Suprapubic skin (tissue), 4 donors: ENCODE results near the gene KCNIP4. TPM values are rescaled to one million over a fixed set of nuclear protein-coding genes. Genes with fewer than 3 reads are reported as not detected.

Experiments used
- DNase-seq, 2 donors: peaks; one replicate each; pipeline ENCODE4 v3.0.0-alpha.2; 2019; ENCODE audit warnings: low spot score in 2 of 2
- H3K27ac ChIP-seq: fragments of 200-600 bp; sonication (generic); one replicate; pipeline ENCODE4 v1.5.1; 2019
- H3K27me3 ChIP-seq: fragments of 200-600 bp; sonication (generic); one replicate; pipeline ENCODE4 v1.5.1; 2019
- H3K36me3 ChIP-seq: fragments of 200-600 bp; sonication (generic); one replicate; pipeline ENCODE4 v1.5.1; 2019
- H3K4me1 ChIP-seq: fragments of 200-600 bp; sonication (generic); one replicate; pipeline ENCODE4 v1.5.1; 2019
- H3K4me3 ChIP-seq: fragments of 200-600 bp; sonication (generic); one replicate; pipeline ENCODE4 v1.5.1; 2019; ENCODE audit warnings: mild to moderate bottlenecking
- H3K9me3 ChIP-seq: fragments of 200-600 bp; sonication (generic); one replicate; pipeline ENCODE4 v1.5.1; 2019
- EP300 ChIP-seq: sonication (generic); formaldehyde crosslinking; IDR thresholded peaks from one replicate; pipeline ENCODE4 v1.6.1; 2017; ENCODE audit warnings: antibody characterized with exemption
- POLR2A ChIP-seq, 2 donors: fragments of 450-650 bp; IDR thresholded peaks; one replicate each; pipeline ENCODE4 v1.6.1; 2017; ENCODE audit warnings: antibody characterized with exemption in 2 of 2, mild to moderate bottlenecking in 2 of 2, moderate library complexity in 2 of 2
- POLR2AphosphoS5 ChIP-seq, 3 donors: sonication (generic); formaldehyde crosslinking; IDR thresholded peaks; one replicate each; pipeline ENCODE4 v1.6.1; 2017; ENCODE audit warnings: antibody characterized with exemption in 3 of 3
- WGBS: methylation state at CpG from one replicate; pipeline ENCODE4 v1.1.5; 2018; 5-methylcytosine and 5-hydroxymethylcytosine counted together
- total RNA-seq, 4 donors: library from RNA; depleted of rRNA; stranded (reverse); fragments of >200 nt; gene quantifications; one replicate each; pipeline ENCODE4 v1.1.0, GENCODE V29; 2016
- TF ChIP-seq, protein P1 (sequence below), 2 donors: fragments of 200-600 bp in 1 of 2; fragments of 450-650 bp in 1 of 2; sonication (generic) in 1 of 2; IDR thresholded peaks; one replicate each; pipeline ENCODE4 v1.5.1; 2016 to 2019; ENCODE audit warnings: antibody characterized with exemption in 2 of 2, mild to moderate bottlenecking in 1 of 2, moderate library complexity in 1 of 2

The KCNIP4 gene
- total RNA-seq, 4 donors from 2014 or later: not detected

DNA sequence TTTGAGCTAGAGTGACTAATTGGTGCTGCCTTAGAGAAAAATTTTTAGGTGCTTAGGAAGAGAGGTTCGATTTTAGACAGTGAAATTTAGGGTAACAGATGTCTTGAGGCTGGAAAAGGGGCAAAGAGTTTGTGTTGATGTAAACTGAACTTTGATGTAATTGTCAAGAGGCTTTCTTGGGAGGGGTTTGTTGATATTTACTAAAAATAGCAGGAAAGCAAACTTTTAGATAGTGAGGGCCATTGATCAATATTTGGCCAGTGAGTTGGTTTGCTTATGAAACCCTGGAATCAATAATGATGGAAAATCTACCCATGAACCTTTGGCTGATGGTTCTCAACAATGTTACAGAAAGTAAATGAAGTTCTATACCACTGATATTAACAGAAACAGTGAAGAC, 537.5 kb downstream of the KCNIP4 start:
- TF ChIP-seq POLR2A (IDR thresholded peaks at IDR 0.05) (no peak), POLR2AphosphoS5 (IDR thresholded peaks at IDR 0.05) (no peak), EP300 (no peak)
- TF ChIP-seq, protein P1, sequence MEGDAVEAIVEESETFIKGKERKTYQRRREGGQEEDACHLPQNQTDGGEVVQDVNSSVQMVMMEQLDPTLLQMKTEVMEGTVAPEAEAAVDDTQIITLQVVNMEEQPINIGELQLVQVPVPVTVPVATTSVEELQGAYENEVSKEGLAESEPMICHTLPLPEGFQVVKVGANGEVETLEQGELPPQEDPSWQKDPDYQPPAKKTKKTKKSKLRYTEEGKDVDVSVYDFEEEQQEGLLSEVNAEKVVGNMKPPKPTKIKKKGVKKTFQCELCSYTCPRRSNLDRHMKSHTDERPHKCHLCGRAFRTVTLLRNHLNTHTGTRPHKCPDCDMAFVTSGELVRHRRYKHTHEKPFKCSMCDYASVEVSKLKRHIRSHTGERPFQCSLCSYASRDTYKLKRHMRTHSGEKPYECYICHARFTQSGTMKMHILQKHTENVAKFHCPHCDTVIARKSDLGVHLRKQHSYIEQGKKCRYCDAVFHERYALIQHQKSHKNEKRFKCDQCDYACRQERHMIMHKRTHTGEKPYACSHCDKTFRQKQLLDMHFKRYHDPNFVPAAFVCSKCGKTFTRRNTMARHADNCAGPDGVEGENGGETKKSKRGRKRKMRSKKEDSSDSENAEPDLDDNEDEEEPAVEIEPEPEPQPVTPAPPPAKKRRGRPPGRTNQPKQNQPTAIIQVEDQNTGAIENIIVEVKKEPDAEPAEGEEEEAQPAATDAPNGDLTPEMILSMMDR (IDR thresholded peaks at IDR 0.05): no peak
- Histone ChIP-seq H3K4me1 (no peaks in the 10 kb centered on the region), H3K4me3 (no peak overlapping the region), H3K9me3 (no peaks in the 10 kb centered on the region), H3K27me3 (no peaks in the 10 kb centered on the region), H3K27ac (no peak overlapping the region), H3K36me3 (no peaks in the 10 kb centered on the region)
- no peak for DNase-seq
- WGBS: 23% methylated on average over 1 of the region's 1 CpG

DNA sequence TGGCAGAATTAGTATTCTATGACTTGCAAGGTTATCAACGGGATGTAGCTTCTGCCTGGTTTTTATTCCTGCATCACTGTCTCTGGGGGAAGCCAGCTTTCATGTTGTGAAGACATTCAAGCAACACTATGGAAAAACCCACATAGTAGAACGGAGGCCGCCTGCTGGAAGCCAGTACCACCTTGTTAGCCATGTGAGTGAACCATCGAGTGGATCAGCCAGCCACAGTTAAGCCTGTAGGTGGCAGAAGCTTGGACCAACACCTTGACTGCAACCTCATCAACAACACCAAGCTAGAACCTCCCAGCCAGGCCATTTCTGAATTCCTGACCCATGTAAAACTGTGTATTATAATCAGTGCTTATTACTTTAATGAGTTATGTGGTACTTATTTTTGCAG, 538.2 kb downstream of the KCNIP4 start:
- no peaks in the 10 kb centered on the region for H3K27me3 ChIP-seq

DNA sequence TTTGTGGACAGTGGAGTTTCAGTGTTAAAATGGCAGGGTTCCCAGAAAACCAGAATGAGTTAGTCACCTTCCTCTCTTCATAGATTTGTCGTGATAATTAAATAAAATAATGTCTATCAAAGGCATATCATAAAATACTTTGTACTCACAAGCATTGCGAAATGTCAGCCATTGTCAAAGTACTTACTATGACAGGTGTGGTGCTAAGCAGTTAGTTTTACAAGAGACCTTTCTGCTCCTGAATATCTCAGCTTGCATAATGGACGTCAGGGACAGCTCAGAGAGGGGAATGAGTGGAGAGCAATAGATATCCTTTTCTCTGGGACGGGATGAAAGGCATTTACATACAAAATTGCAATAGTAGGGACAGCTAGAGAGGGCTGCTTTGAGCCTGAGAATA, 560.9 kb downstream of the KCNIP4 start:
- 51% methylated on average over 4 of the region's 4 CpGs for WGBS
- no peak overlapping the region for H3K4me3 ChIP-seq
- no peak for TF ChIP-seq EP300
- no peak for TF ChIP-seq POLR2AphosphoS5 (IDR thresholded peaks at IDR 0.05)

More for the DNA sequence above, 538.2 kb downstream of the KCNIP4 start:
- no peaks in the 10 kb centered on the region for H3K9me3 ChIP-seq
- no peak overlapping the region for H3K4me3 ChIP-seq
- TF ChIP-seq POLR2AphosphoS5 (IDR thresholded peaks at IDR 0.05) (no peak), POLR2A (IDR thresholded peaks at IDR 0.05) (no peak), EP300 (no peak)
- TF ChIP-seq, protein P1 (IDR thresholded peaks at IDR 0.05): no peak
- WGBS: 80% methylated on average over 4 of the region's 4 CpGs
- no peaks in the 10 kb centered on the region for H3K4me1 ChIP-seq
- no peaks in the 10 kb centered on the region for H3K36me3 ChIP-seq
- no peak overlapping the region for H3K27ac ChIP-seq
- no peak for DNase-seq

GRCh38 chr4:21386166-21386780, 562.3 kb downstream of the KCNIP4 start:
- Histone ChIP-seq H3K4me1 (no peaks in the 10 kb centered on the region), H3K27me3 (no peaks in the 10 kb centered on the region), H3K36me3 (no peaks in the 10 kb centered on the region), H3K4me3 (no peak overlapping the region), H3K9me3 (peaks cover 4% of the 10 kb centered on the region), H3K27ac (no peak overlapping the region)
- 83% methylated on average over 3 of the region's 3 CpGs for WGBS
- no peak for DNase-seq
- TF ChIP-seq, protein P1 (IDR thresholded peaks at IDR 0.05): no peak
- TF ChIP-seq POLR2A (IDR thresholded peaks at IDR 0.05): no peak
- no peak for TF ChIP-seq POLR2AphosphoS5 (IDR thresholded peaks at IDR 0.05)
- TF ChIP-seq EP300: no peak

More for the DNA sequence above, 560.9 kb downstream of the KCNIP4 start:
- Histone ChIP-seq H3K9me3 (peaks cover 4% of the 10 kb centered on the region), H3K4me1 (no peaks in the 10 kb centered on the region), H3K27ac (no peak overlapping the region), H3K27me3 (no peaks in the 10 kb centered on the region), H3K36me3 (no peaks in the 10 kb centered on the region)
- DNase-seq: no peak

DNA sequence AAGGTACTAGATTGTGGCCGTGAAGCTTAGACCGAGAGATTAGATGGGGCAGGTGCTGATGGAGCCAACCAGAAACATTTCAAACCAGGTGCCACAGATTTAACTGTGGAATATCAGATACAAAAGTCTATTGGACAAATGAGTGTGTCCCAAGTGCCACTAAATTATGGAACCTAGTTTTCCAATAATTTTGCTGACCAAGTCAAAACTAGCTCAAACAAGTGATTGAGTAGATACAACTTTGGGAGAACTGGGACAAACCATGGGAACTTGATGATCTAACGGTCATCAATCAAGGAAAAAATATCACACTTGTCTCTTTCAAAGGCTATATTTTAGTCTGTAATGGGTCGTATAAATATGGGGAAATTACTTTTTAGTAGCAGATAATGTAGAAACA, 562.9 kb downstream of the KCNIP4 start:
- no peak for DNase-seq
- TF ChIP-seq, protein P1 (IDR thresholded peaks at IDR 0.05): no peak
- TF ChIP-seq POLR2A (IDR thresholded peaks at IDR 0.05) (no peak), EP300 (no peak), POLR2AphosphoS5 (IDR thresholded peaks at IDR 0.05) (no peak)
- no peak overlapping the region for H3K27ac ChIP-seq
- no peaks in the 10 kb centered on the region for H3K27me3 ChIP-seq
- H3K4me1 ChIP-seq: no peaks in the 10 kb centered on the region
- no peaks in the 10 kb centered on the region for H3K36me3 ChIP-seq
- no peak overlapping the region for H3K4me3 ChIP-seq
- H3K9me3 ChIP-seq: peaks cover 1% of the 10 kb centered on the region
- 85% methylated on average over 4 of the region's 4 CpGs for WGBS

- 88% methylated on average over 3 of the region's 3 CpGs for WGBS
- H3K36me3 ChIP-seq: no peaks in the 10 kb centered on the region
Measured at GRCh38 chr4:21384609-21385008, 564.0 kb downstream of the KCNIP4 start.

More at GRCh38 chr4:21384609-21385008, 564.0 kb downstream of the KCNIP4 start:
- no peaks in the 10 kb centered on the region for H3K9me3 ChIP-seq
- no peak overlapping the region for H3K4me3 ChIP-seq
- no peak for DNase-seq
- no peaks in the 10 kb centered on the region for H3K4me1 ChIP-seq
- no peak overlapping the region for H3K27ac ChIP-seq
- TF ChIP-seq POLR2AphosphoS5 (IDR thresholded peaks at IDR 0.05) (no peak), POLR2A (IDR thresholded peaks at IDR 0.05) (no peak), EP300 (no peak)
- H3K27me3 ChIP-seq: no peaks in the 10 kb centered on the region
